GM19328 (cell line): ENCODE data around the gene IPO11.
"Not testable (repeated sequence)": the region's sequence is repeated elsewhere in the genome, so short reads cannot be mapped to it uniquely, and the experiment has no call there.

Experiments used
- ATAC-seq: cut with Tn5 transposase; IDR thresholded peaks from one replicate; pipeline ENCODE4 v1.9.1; 2021; ENCODE audit warnings: mild to moderate bottlenecking, moderate library complexity; ENCODE audit not compliant: unreplicated experiment

The IPO11 gene

GRCh38 chr5:62596096-62596495, 183.5 kb downstream of the IPO11 start:
- ATAC-seq, result no peak

- ATAC-seq, result no peak
Observed at GRCh38 chr5:62596691-62597090, 184.1 kb downstream of the IPO11 start.

GRCh38 chr5:62597314-62597713, 184.8 kb downstream of the IPO11 start:
- ATAC-seq, result no peak

- no peak for ATAC-seq
Observed at GRCh38 chr5:62600560-62601252, 188.1 kb downstream of the IPO11 start.

- no peak for ATAC-seq
Observed at GRCh38 chr5:62603934-62604333, 191.4 kb downstream of the IPO11 start.

- ATAC-seq, result no peak
Observed at GRCh38 chr5:62605638-62606037, 193.1 kb downstream of the IPO11 start.

GRCh38 chr5:62606878-62607277, 194.3 kb downstream of the IPO11 start:
- no peak for ATAC-seq

- no peak for ATAC-seq
Observed at GRCh38 chr5:62607615-62608014, 195.1 kb downstream of the IPO11 start.

- no peak for ATAC-seq
Observed at GRCh38 chr5:62608529-62609511, 196.3 kb downstream of the IPO11 start.

- ATAC-seq, result no peak
Observed at GRCh38 chr5:62614355-62614754, 201.8 kb downstream of the IPO11 start.

- no peak for ATAC-seq
Observed at GRCh38 chr5:62616615-62617277, 204.2 kb downstream of the IPO11 start.

GRCh38 chr5:62617943-62618342, 205.4 kb downstream of the IPO11 start:
- no peak for ATAC-seq

GRCh38 chr5:62620761-62621160, 208.2 kb downstream of the IPO11 start:
- ATAC-seq, result no peak

GRCh38 chr5:62621280-62621679, 208.7 kb downstream of the IPO11 start:
- ATAC-seq, result no peak

- ATAC-seq, result no peak
Observed at GRCh38 chr5:62623271-62623670, 210.7 kb downstream of the IPO11 start.

GRCh38 chr5:62624436-62624835, 211.9 kb downstream of the IPO11 start:
- not testable (repeated sequence) for ATAC-seq

GRCh38 chr5:62626534-62626933, 214.0 kb downstream of the IPO11 start:
- no peak for ATAC-seq

- ATAC-seq, result no peak
Observed at GRCh38 chr5:62627121-62627520, 214.6 kb downstream of the IPO11 start.

GRCh38 chr5:62627901-62628300, 215.3 kb downstream of the IPO11 start:
- no peak for ATAC-seq

GRCh38 chr5:62631909-62632580, 219.5 kb downstream of the IPO11 start:
- no peak for ATAC-seq

- no peak for ATAC-seq
Observed at GRCh38 chr5:62633243-62633642, 220.7 kb downstream of the IPO11 start.
